ENCODE data around the gene THAP6. TPM values are rescaled to one million over a fixed set of nuclear protein-coding genes. Genes with fewer than 3 reads are reported as not detected.

The THAP6 gene
- total and polyA plus RNA-seq, 3 donors from 2014 or later = 30.2 to 44.0 (median 35.1) TPM

DNA sequence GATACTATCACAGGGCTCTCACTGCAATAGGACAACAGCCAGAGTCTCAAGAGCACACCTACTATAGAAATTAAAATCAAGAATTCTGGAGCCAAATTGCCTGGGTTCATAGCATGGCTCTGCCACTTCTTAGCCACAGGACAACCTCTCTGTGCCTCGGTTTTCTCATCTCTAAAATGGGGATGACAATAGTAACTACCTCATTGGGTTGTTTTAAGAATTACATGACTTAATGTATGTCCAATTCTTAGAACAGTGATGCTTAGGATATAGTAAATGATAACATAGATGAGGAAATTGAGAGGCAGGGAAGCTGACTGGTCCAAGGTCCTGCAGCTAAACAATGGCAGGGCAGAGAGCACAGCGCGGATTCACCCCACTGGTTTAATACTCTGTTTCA is 30.6 kb downstream of the THAP6 start:
- no peak for DNase-seq
- H3K27me3 ChIP-seq = no peaks in the 10 kb centered on the region
- 94 to 97% methylated on average over 3 of the region's 3 CpGs for WGBS, 2 donors
- H3K9me3 ChIP-seq = no peaks in the 10 kb centered on the region
- no peaks in the 10 kb centered on the region for H3K4me1 ChIP-seq
- TF ChIP-seq POLR2A (IDR thresholded peaks at IDR 0.05) = no peak
- TF ChIP-seq, protein P1, sequence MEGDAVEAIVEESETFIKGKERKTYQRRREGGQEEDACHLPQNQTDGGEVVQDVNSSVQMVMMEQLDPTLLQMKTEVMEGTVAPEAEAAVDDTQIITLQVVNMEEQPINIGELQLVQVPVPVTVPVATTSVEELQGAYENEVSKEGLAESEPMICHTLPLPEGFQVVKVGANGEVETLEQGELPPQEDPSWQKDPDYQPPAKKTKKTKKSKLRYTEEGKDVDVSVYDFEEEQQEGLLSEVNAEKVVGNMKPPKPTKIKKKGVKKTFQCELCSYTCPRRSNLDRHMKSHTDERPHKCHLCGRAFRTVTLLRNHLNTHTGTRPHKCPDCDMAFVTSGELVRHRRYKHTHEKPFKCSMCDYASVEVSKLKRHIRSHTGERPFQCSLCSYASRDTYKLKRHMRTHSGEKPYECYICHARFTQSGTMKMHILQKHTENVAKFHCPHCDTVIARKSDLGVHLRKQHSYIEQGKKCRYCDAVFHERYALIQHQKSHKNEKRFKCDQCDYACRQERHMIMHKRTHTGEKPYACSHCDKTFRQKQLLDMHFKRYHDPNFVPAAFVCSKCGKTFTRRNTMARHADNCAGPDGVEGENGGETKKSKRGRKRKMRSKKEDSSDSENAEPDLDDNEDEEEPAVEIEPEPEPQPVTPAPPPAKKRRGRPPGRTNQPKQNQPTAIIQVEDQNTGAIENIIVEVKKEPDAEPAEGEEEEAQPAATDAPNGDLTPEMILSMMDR (IDR thresholded peaks at IDR 0.05) = no peak
- intact Hi-C loops (cut with DNase I; ENCODE audit: low total_unique reads) = no loop called here
- H3K36me3 ChIP-seq (ENCODE audit: low read depth, missing control alignments) = no peaks in the 10 kb centered on the region
- H3K27ac ChIP-seq = no peak overlapping the region
- H3K4me3 ChIP-seq = no peak overlapping the region

DNA sequence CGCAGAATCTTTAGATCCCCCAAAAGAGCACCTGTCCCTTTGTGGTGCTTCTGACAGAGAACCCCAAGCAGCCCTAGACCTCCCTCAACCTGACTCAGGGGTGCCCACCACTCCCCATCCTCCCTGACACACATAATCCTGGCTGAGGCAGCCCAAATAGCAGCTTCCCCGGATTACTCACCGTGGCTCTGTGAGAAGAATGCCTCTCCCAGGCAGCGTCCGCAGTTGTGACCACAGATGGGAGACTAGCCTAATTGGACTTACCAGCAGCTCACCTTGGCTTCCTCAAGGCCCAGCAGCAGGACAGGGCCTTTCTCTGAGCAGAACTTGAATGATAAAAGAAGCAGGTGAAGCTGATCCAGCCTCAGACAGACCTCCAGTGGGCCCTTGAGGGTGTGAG is 31.3 kb downstream of the THAP6 start:
- H3K27ac ChIP-seq = no peak overlapping the region
- WGBS, 2 donors = 96 to 100% methylated on average over 1 to 5 of the region's 5 CpGs
- no peaks in the 10 kb centered on the region for H3K36me3 ChIP-seq (ENCODE audit: low read depth, missing control alignments)
- intact Hi-C loops (cut with DNase I; ENCODE audit: low total_unique reads) = no loop called here
- TF ChIP-seq, protein P1 (IDR thresholded peaks at IDR 0.05) = no peak
- no peak overlapping the region for H3K4me3 ChIP-seq
- no peaks in the 10 kb centered on the region for H3K9me3 ChIP-seq
- DNase-seq = no peak
- H3K4me1 ChIP-seq = no peaks in the 10 kb centered on the region
- H3K27me3 ChIP-seq = no peaks in the 10 kb centered on the region

DNA sequence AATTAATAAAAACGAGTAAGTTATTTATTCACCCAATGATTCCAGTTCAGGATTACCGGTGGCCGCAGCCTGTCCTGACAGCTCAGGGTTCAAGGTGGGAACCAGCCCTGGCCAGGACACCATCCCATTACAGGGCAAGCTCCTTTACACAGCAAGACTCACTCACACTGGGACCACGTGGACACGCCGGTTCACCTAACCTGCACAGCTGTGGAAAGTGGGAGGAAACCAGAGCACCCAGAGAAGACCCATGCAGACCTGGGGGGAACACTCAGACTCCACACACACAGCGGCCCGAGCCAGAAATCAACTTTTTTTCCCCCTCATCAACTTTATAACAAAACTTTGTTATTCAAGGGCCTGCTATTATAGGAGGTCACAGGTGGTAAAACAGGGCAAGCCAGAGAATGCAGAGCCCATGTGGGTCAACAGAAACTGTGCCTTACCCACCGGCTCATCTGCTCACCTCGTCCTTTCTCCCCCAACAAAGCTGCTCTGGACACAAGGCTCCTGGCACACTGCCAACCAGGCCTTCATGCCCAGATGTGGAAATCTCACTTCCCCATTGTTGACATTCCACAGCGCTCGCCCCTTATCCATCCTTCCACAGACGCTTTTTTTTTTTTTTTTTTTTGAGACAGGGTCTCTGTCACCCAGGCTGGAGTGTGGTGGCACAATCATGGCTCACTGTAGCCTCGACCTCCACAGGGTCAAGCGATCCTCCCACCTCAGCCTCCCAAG is 33.5 kb downstream of the THAP6 start:
- DNase-seq = peak; percentile 28
- Histone ChIP-seq H3K27me3 (no peaks in the 10 kb centered on the region), H3K27ac (no peak overlapping the region), H3K9me3 (no peaks in the 10 kb centered on the region), H3K4me3 (no peak overlapping the region), H3K36me3 (ENCODE audit: low read depth, missing control alignments) (no peaks in the 10 kb centered on the region), H3K4me1 (no peaks in the 10 kb centered on the region)
- intact Hi-C loops (cut with DNase I; ENCODE audit: low total_unique reads) = no loop called here
- 64 to 68% methylated on average over 15 of the region's 15 CpGs for WGBS, 2 donors
- TF ChIP-seq POLR2A (IDR thresholded peaks at IDR 0.05) = no peak
- TF ChIP-seq, protein P1 (IDR thresholded peaks at IDR 0.05) = no peak

DNA sequence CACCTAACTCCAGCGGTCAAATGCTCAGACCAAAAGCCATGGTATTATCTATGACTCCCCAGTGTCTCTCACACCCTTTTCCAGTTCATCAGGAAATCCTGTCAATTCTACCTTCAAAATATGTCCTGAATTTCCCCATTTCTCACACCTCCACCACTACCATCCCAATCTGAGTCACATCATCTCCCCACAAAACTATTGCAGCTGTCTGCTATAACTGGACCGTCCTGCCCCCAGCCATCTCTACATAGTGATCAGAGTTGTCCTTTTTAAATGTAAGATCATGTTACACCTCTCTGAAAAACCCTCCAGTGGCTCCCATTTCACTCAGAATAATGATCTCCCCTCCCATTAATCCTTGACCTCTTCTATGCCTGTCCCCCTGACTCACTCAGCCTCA is 34.7 kb downstream of the THAP6 start:
- Histone ChIP-seq H3K4me3 (no peak overlapping the region), H3K4me1 (no peaks in the 10 kb centered on the region), H3K27me3 (no peaks in the 10 kb centered on the region), H3K36me3 (ENCODE audit: low read depth, missing control alignments) (no peaks in the 10 kb centered on the region), H3K27ac (no peak overlapping the region), H3K9me3 (no peaks in the 10 kb centered on the region)
- TF ChIP-seq, protein P1 (IDR thresholded peaks at IDR 0.05) = no peak
- TF ChIP-seq POLR2A (IDR thresholded peaks at IDR 0.05) = no peak
- 90 to 95% methylated on average over 2 of the region's 2 CpGs for WGBS, 2 donors
- DNase-seq = no peak
- intact Hi-C loops (cut with DNase I; ENCODE audit: low total_unique reads) = no loop called here

DNA sequence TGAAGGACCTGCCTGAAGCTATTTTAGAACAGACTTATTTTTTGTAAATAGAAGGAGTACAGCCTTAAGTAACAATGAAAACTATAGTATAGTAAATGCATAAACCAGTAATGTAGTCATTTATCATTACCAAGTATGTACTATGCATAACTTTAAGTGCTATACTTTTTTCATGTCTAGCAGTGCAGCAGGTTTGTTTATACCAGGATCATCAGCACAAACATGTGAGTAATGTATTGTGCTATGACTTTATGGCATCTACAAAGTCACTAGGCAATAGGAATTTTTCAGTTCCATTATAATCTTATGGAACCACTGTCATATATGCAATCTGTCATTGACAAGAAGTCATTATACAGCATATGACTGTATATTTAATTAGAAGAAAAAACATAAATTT is 38.2 kb downstream of the THAP6 start:
- no peaks in the 10 kb centered on the region for H3K9me3 ChIP-seq

More for the DNA sequence above, 38.2 kb downstream of the THAP6 start:
- intact Hi-C loops (cut with DNase I; ENCODE audit: low total_unique reads) = no loop called here
- H3K4me1 ChIP-seq = no peaks in the 10 kb centered on the region
- no peaks in the 10 kb centered on the region for H3K36me3 ChIP-seq (ENCODE audit: low read depth, missing control alignments)
- H3K27ac ChIP-seq = no peak overlapping the region
- H3K27me3 ChIP-seq = no peaks in the 10 kb centered on the region
- TF ChIP-seq, protein P1 (IDR thresholded peaks at IDR 0.05) = no peak
- no peak for TF ChIP-seq POLR2A (IDR thresholded peaks at IDR 0.05)
- DNase-seq = no peak
- H3K4me3 ChIP-seq = no peak overlapping the region
